ENCODE data around the gene CCL26. TPM values are rescaled to one million over a fixed set of nuclear protein-coding genes. Genes with fewer than 3 reads are reported as not detected.

The CCL26 gene
- total and polyA plus RNA-seq, 9 of the 15 experiments (the other 6 are each of a cell fraction or from before 2014, with no cell fraction given): 2.3 to 26.8 (median 8.4) TPM

GRCh38 chr7:75738604-75738974 is 33.4 kb downstream of the CCL26 start, which contains the start of gene HIP1 (continued):
- TF ChIP-seq, protein P1, sequence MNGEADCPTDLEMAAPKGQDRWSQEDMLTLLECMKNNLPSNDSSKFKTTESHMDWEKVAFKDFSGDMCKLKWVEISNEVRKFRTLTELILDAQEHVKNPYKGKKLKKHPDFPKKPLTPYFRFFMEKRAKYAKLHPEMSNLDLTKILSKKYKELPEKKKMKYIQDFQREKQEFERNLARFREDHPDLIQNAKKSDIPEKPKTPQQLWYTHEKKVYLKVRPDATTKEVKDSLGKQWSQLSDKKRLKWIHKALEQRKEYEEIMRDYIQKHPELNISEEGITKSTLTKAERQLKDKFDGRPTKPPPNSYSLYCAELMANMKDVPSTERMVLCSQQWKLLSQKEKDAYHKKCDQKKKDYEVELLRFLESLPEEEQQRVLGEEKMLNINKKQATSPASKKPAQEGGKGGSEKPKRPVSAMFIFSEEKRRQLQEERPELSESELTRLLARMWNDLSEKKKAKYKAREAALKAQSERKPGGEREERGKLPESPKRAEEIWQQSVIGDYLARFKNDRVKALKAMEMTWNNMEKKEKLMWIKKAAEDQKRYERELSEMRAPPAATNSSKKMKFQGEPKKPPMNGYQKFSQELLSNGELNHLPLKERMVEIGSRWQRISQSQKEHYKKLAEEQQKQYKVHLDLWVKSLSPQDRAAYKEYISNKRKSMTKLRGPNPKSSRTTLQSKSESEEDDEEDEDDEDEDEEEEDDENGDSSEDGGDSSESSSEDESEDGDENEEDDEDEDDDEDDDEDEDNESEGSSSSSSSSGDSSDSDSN (IDR thresholded peaks at IDR 0.05; ENCODE audit: borderline replicate concordance in 1 of 2, low read depth in 2 of 2, low read length in 2 of 2): no peak
- TF ChIP-seq, protein P2, sequence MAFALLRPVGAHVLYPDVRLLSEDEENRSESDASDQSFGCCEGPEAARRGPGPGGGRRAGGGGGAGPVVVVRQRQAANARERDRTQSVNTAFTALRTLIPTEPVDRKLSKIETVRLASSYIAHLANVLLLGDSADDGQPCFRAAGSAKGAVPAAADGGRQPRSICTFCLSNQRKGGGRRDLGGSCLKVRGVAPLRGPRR (CRISPR knock-in tag; IDR thresholded peaks at IDR 0.05): no peak
- TF ChIP-seq NR2F6 (CRISPR knock-in tag; IDR thresholded peaks at IDR 0.05) (no peak), FOXA1 (IDR thresholded peaks at IDR 0.05; ENCODE audit: borderline replicate concordance) (no peak), YY1 (IDR thresholded peaks at IDR 0.05; ENCODE audit: borderline replicate concordance in 1 of 3, control insufficient read depth in 1 of 3, extremely low read depth in 1 of 3, insufficient read depth in 3 of 3, insufficient read length in 1 of 3, insufficient replicate concordance in 2 of 3, low read depth in 1 of 3, low read length in 2 of 3) (no peak), NBN (IDR thresholded peaks at IDR 0.05; ENCODE audit: low read depth) (no peak), ZNF282 (CRISPR knock-in tag; IDR thresholded peaks at IDR 0.05) (no peak)
- TF ChIP-seq, protein P3, sequence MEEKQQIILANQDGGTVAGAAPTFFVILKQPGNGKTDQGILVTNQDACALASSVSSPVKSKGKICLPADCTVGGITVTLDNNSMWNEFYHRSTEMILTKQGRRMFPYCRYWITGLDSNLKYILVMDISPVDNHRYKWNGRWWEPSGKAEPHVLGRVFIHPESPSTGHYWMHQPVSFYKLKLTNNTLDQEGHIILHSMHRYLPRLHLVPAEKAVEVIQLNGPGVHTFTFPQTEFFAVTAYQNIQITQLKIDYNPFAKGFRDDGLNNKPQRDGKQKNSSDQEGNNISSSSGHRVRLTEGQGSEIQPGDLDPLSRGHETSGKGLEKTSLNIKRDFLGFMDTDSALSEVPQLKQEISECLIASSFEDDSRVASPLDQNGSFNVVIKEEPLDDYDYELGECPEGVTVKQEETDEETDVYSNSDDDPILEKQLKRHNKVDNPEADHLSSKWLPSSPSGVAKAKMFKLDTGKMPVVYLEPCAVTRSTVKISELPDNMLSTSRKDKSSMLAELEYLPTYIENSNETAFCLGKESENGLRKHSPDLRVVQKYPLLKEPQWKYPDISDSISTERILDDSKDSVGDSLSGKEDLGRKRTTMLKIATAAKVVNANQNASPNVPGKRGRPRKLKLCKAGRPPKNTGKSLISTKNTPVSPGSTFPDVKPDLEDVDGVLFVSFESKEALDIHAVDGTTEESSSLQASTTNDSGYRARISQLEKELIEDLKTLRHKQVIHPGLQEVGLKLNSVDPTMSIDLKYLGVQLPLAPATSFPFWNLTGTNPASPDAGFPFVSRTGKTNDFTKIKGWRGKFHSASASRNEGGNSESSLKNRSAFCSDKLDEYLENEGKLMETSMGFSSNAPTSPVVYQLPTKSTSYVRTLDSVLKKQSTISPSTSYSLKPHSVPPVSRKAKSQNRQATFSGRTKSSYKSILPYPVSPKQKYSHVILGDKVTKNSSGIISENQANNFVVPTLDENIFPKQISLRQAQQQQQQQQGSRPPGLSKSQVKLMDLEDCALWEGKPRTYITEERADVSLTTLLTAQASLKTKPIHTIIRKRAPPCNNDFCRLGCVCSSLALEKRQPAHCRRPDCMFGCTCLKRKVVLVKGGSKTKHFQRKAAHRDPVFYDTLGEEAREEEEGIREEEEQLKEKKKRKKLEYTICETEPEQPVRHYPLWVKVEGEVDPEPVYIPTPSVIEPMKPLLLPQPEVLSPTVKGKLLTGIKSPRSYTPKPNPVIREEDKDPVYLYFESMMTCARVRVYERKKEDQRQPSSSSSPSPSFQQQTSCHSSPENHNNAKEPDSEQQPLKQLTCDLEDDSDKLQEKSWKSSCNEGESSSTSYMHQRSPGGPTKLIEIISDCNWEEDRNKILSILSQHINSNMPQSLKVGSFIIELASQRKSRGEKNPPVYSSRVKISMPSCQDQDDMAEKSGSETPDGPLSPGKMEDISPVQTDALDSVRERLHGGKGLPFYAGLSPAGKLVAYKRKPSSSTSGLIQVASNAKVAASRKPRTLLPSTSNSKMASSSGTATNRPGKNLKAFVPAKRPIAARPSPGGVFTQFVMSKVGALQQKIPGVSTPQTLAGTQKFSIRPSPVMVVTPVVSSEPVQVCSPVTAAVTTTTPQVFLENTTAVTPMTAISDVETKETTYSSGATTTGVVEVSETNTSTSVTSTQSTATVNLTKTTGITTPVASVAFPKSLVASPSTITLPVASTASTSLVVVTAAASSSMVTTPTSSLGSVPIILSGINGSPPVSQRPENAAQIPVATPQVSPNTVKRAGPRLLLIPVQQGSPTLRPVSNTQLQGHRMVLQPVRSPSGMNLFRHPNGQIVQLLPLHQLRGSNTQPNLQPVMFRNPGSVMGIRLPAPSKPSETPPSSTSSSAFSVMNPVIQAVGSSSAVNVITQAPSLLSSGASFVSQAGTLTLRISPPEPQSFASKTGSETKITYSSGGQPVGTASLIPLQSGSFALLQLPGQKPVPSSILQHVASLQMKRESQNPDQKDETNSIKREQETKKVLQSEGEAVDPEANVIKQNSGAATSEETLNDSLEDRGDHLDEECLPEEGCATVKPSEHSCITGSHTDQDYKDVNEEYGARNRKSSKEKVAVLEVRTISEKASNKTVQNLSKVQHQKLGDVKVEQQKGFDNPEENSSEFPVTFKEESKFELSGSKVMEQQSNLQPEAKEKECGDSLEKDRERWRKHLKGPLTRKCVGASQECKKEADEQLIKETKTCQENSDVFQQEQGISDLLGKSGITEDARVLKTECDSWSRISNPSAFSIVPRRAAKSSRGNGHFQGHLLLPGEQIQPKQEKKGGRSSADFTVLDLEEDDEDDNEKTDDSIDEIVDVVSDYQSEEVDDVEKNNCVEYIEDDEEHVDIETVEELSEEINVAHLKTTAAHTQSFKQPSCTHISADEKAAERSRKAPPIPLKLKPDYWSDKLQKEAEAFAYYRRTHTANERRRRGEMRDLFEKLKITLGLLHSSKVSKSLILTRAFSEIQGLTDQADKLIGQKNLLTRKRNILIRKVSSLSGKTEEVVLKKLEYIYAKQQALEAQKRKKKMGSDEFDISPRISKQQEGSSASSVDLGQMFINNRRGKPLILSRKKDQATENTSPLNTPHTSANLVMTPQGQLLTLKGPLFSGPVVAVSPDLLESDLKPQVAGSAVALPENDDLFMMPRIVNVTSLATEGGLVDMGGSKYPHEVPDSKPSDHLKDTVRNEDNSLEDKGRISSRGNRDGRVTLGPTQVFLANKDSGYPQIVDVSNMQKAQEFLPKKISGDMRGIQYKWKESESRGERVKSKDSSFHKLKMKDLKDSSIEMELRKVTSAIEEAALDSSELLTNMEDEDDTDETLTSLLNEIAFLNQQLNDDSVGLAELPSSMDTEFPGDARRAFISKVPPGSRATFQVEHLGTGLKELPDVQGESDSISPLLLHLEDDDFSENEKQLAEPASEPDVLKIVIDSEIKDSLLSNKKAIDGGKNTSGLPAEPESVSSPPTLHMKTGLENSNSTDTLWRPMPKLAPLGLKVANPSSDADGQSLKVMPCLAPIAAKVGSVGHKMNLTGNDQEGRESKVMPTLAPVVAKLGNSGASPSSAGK (IDR thresholded peaks at IDR 0.05): no peak
- TF ChIP-seq, protein P4, sequence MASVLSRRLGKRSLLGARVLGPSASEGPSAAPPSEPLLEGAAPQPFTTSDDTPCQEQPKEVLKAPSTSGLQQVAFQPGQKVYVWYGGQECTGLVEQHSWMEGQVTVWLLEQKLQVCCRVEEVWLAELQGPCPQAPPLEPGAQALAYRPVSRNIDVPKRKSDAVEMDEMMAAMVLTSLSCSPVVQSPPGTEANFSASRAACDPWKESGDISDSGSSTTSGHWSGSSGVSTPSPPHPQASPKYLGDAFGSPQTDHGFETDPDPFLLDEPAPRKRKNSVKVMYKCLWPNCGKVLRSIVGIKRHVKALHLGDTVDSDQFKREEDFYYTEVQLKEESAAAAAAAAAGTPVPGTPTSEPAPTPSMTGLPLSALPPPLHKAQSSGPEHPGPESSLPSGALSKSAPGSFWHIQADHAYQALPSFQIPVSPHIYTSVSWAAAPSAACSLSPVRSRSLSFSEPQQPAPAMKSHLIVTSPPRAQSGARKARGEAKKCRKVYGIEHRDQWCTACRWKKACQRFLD (CRISPR knock-in tag; IDR thresholded peaks at IDR 0.05): no peak
- TF ChIP-seq, protein P5, sequence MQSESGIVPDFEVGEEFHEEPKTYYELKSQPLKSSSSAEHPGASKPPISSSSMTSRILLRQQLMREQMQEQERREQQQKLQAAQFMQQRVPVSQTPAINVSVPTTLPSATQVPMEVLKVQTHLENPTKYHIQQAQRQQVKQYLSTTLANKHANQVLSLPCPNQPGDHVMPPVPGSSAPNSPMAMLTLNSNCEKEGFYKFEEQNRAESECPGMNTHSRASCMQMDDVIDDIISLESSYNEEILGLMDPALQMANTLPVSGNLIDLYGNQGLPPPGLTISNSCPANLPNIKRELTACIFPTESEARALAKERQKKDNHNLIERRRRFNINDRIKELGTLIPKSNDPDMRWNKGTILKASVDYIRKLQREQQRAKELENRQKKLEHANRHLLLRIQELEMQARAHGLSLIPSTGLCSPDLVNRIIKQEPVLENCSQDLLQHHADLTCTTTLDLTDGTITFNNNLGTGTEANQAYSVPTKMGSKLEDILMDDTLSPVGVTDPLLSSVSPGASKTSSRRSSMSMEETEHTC (IDR thresholded peaks at IDR 0.05): no peak
